Activated naive CD8-positive, alpha-beta T cell treated with anti-CD3 and anti-CD28 coated beads for 36 hours (primary cell): ENCODE data around the gene ZNF789. TPM values are rescaled to one million over a fixed set of nuclear protein-coding genes. Genes with fewer than 3 reads are reported as not detected.
A peak's percentile ranks its signal among the peaks of the same experiment; 100 is the strongest.

Experiments
- DNase-seq: peaks from one replicate; pipeline ENCODE4 v3.0.0; 2021
- H3K27ac Mint-ChIP-seq: one replicate; pipeline ENCODE4 v1.8.0; 2022; ENCODE audit warnings: mild to moderate bottlenecking, moderate library complexity, mixed read lengths
- H3K27me3 Mint-ChIP-seq: one replicate; pipeline ENCODE4 v1.8.0; 2022; ENCODE audit warnings: mild to moderate bottlenecking, mixed read lengths
- H3K36me3 Mint-ChIP-seq: one replicate; pipeline ENCODE4 v1.8.0; 2021; ENCODE audit warnings: mild to moderate bottlenecking, mixed read lengths
- H3K4me1 Mint-ChIP-seq: one replicate; pipeline ENCODE4 v1.8.0; 2021; ENCODE audit warnings: mixed read lengths
- H3K4me3 Mint-ChIP-seq: one replicate; pipeline ENCODE4 v1.8.0; 2022; ENCODE audit warnings: mild to moderate bottlenecking, moderate library complexity, mixed read lengths
- H3K9me3 Mint-ChIP-seq: one replicate; pipeline ENCODE4 v1.8.0; 2022; ENCODE audit warnings: mixed read lengths
- total RNA-seq, 2 experiments: library from RNA; stranded (reverse); gene quantifications; one replicate each; pipeline ENCODE4 v1.2.3, GENCODE V29; 2021

The ZNF789 gene
- total RNA-seq, 2 experiments from 2014 or later: 12.6 to 14.8 TPM

GRCh38 chr7:99451936-99452335 lies 20.8 kb upstream of the ZNF789 start:
- Mint-ChIP-seq H3K4me1 (no peaks in the 10 kb centered on the region), H3K9me3 (no peaks in the 10 kb centered on the region), H3K36me3 (peaks cover 18% of the 10 kb centered on the region), H3K4me3 (no peak overlapping the region), H3K27ac (peak overlapping the region; percentile 65), H3K27me3 (no peaks in the 10 kb centered on the region)
- no peak for DNase-seq

- no peaks in the 10 kb centered on the region for H3K9me3 Mint-ChIP-seq
- no peak overlapping the region for H3K4me3 Mint-ChIP-seq
- no peaks in the 10 kb centered on the region for H3K4me1 Mint-ChIP-seq
- H3K36me3 Mint-ChIP-seq: peaks cover 20% of the 10 kb centered on the region
- H3K27ac Mint-ChIP-seq: no peak overlapping the region
- no peak for DNase-seq
- no peaks in the 10 kb centered on the region for H3K27me3 Mint-ChIP-seq
Measured at GRCh38 chr7:99452541-99452940, 20.1 kb upstream of the ZNF789 start.

GRCh38 chr7:99453105-99453504 lies 19.6 kb upstream of the ZNF789 start:
- Mint-ChIP-seq H3K27me3 (no peaks in the 10 kb centered on the region), H3K9me3 (no peaks in the 10 kb centered on the region), H3K36me3 (peaks cover 20% of the 10 kb centered on the region), H3K4me3 (no peak overlapping the region), H3K27ac (no peak overlapping the region), H3K4me1 (no peaks in the 10 kb centered on the region)
- DNase-seq: no peak

- peaks cover 15% of the 10 kb centered on the region for H3K4me1 Mint-ChIP-seq
Measured at GRCh38 chr7:99455874-99456273, 16.8 kb upstream of the ZNF789 start.

GRCh38 chr7:99456288-99456687 lies 16.4 kb upstream of the ZNF789 start:
- Mint-ChIP-seq H3K4me1 (peaks cover 15% of the 10 kb centered on the region), H3K27me3 (no peaks in the 10 kb centered on the region), H3K9me3 (no peaks in the 10 kb centered on the region), H3K27ac (no peak overlapping the region), H3K36me3 (peaks cover 15% of the 10 kb centered on the region), H3K4me3 (no peak overlapping the region)
- DNase-seq: no peak

More at GRCh38 chr7:99455874-99456273, 16.8 kb upstream of the ZNF789 start:
- peaks cover 19% of the 10 kb centered on the region for H3K36me3 Mint-ChIP-seq
- no peak overlapping the region for H3K27ac Mint-ChIP-seq
- no peaks in the 10 kb centered on the region for H3K27me3 Mint-ChIP-seq
- DNase-seq: no peak
- no peaks in the 10 kb centered on the region for H3K9me3 Mint-ChIP-seq
- no peak overlapping the region for H3K4me3 Mint-ChIP-seq

- H3K4me1 Mint-ChIP-seq: peaks cover 18% of the 10 kb centered on the region
- peaks cover 15% of the 10 kb centered on the region for H3K36me3 Mint-ChIP-seq
- H3K27ac Mint-ChIP-seq: peak overlapping the region; percentile 67
- H3K4me3 Mint-ChIP-seq: peak overlapping the region; percentile 1
- H3K27me3 Mint-ChIP-seq: no peaks in the 10 kb centered on the region
- no peaks in the 10 kb centered on the region for H3K9me3 Mint-ChIP-seq
- no peak for DNase-seq
Measured at GRCh38 chr7:99457050-99457649, 15.5 kb upstream of the ZNF789 start.

GRCh38 chr7:99457650-99458493 lies 14.8 kb upstream of the ZNF789 start:
- DNase-seq: no peak
- H3K4me3 Mint-ChIP-seq: no peak overlapping the region
- H3K9me3 Mint-ChIP-seq: no peaks in the 10 kb centered on the region
- peaks cover 22% of the 10 kb centered on the region for H3K36me3 Mint-ChIP-seq
- no peaks in the 10 kb centered on the region for H3K27me3 Mint-ChIP-seq
- no peak overlapping the region for H3K27ac Mint-ChIP-seq
- peaks cover 20% of the 10 kb centered on the region for H3K4me1 Mint-ChIP-seq

- peaks cover 27% of the 10 kb centered on the region for H3K4me1 Mint-ChIP-seq
- no peaks in the 10 kb centered on the region for H3K27me3 Mint-ChIP-seq
- DNase-seq: peak; percentile 35
- H3K36me3 Mint-ChIP-seq: peaks cover 23% of the 10 kb centered on the region
- H3K27ac Mint-ChIP-seq: peak overlapping the region; percentile 0
- no peak overlapping the region for H3K4me3 Mint-ChIP-seq
- no peaks in the 10 kb centered on the region for H3K9me3 Mint-ChIP-seq
Measured at GRCh38 chr7:99459087-99459486, 13.6 kb upstream of the ZNF789 start.

GRCh38 chr7:99460651-99461050 lies 12.0 kb upstream of the ZNF789 start:
- Mint-ChIP-seq H3K27me3 (no peaks in the 10 kb centered on the region), H3K36me3 (peaks cover 29% of the 10 kb centered on the region), H3K9me3 (no peaks in the 10 kb centered on the region), H3K27ac (no peak overlapping the region), H3K4me1 (peaks cover 33% of the 10 kb centered on the region), H3K4me3 (no peak overlapping the region)
- DNase-seq: no peak

- Mint-ChIP-seq H3K9me3 (no peaks in the 10 kb centered on the region), H3K36me3 (peaks cover 32% of the 10 kb centered on the region), H3K4me3 (no peak overlapping the region), H3K27me3 (no peaks in the 10 kb centered on the region), H3K27ac (no peak overlapping the region), H3K4me1 (peaks cover 33% of the 10 kb centered on the region)
- no peak for DNase-seq
Measured at GRCh38 chr7:99461221-99461620, 11.5 kb upstream of the ZNF789 start.

GRCh38 chr7:99465421-99465768 lies 7.3 kb upstream of the ZNF789 start:
- Mint-ChIP-seq H3K4me3 (peak overlapping the region; percentile 90), H3K36me3 (peaks cover 31% of the 10 kb centered on the region), H3K9me3 (no peaks in the 10 kb centered on the region), H3K27me3 (no peaks in the 10 kb centered on the region), H3K27ac (peak overlapping the region; percentile 89), H3K4me1 (peaks cover 22% of the 10 kb centered on the region)
- no peak for DNase-seq

- Mint-ChIP-seq H3K36me3 (peaks cover 22% of the 10 kb centered on the region), H3K4me1 (peaks cover 18% of the 10 kb centered on the region), H3K9me3 (no peaks in the 10 kb centered on the region), H3K27me3 (no peaks in the 10 kb centered on the region), H3K27ac (no peak overlapping the region), H3K4me3 (no peak overlapping the region)
- DNase-seq: no peak
Measured at GRCh38 chr7:99468336-99468918, 4.3 kb upstream of the ZNF789 start.

- Mint-ChIP-seq H3K36me3 (peaks cover 20% of the 10 kb centered on the region), H3K4me1 (peaks cover 16% of the 10 kb centered on the region), H3K27ac (no peak overlapping the region)
Measured at GRCh38 chr7:99469381-99470065, 3.2 kb upstream of the ZNF789 start.

GRCh38 chr7:99473315-99473596 lies 566 bp downstream of the ZNF789 start:
- peaks cover 16% of the 10 kb centered on the region for H3K36me3 Mint-ChIP-seq
- peak overlapping the region; percentile 95 for H3K27ac Mint-ChIP-seq
- H3K4me3 Mint-ChIP-seq: peak overlapping the region; percentile 99
- no peaks in the 10 kb centered on the region for H3K9me3 Mint-ChIP-seq
- H3K4me1 Mint-ChIP-seq: peaks cover 27% of the 10 kb centered on the region
- H3K27me3 Mint-ChIP-seq: no peaks in the 10 kb centered on the region
- DNase-seq: no peak

More at GRCh38 chr7:99469381-99470065, 3.2 kb upstream of the ZNF789 start:
- no peak for DNase-seq
- Mint-ChIP-seq H3K9me3 (no peaks in the 10 kb centered on the region), H3K4me3 (no peak overlapping the region), H3K27me3 (no peaks in the 10 kb centered on the region)

GRCh38 chr7:99476107-99476506 lies 3.4 kb downstream of the ZNF789 start:
- H3K27ac Mint-ChIP-seq: no peak overlapping the region

More at GRCh38 chr7:99476107-99476506, 3.4 kb downstream of the ZNF789 start:
- no peak for DNase-seq
- H3K36me3 Mint-ChIP-seq: peaks cover 16% of the 10 kb centered on the region
- H3K27me3 Mint-ChIP-seq: no peaks in the 10 kb centered on the region
- peaks cover 35% of the 10 kb centered on the region for H3K4me1 Mint-ChIP-seq
- H3K9me3 Mint-ChIP-seq: no peaks in the 10 kb centered on the region
- no peak overlapping the region for H3K4me3 Mint-ChIP-seq
